HL-60/S4 treated with retinoic acid at 250 ng/mL for 4 days and 3 days (cell line): ENCODE data around the gene PTPN5.

Experiments used
- in situ Hi-C: fragments of 300-500 bp; cut with MboI; formaldehyde crosslinking; loops from 2 replicates; pipeline ENCODE4 v1.7.0; 2022; ENCODE audit warnings: low sequenced_read_pairs

The PTPN5 gene

GRCh38 chr11:18743365-18743764 is 48.2 kb downstream of the PTPN5 start:
- in situ Hi-C loops, result no loop called here

- in situ Hi-C loops, result no loop called here
These were observed 49.8 kb downstream of the PTPN5 start for GRCh38 chr11:18741783-18742182.

- in situ Hi-C loops, result no loop called here
These were observed 51.9 kb downstream of the PTPN5 start for GRCh38 chr11:18739685-18740084.

- in situ Hi-C loops, result no loop called here
These were observed 54.0 kb downstream of the PTPN5 start for GRCh38 chr11:18737642-18738041.

- in situ Hi-C loops, result no loop called here
These were observed 54.9 kb downstream of the PTPN5 start for GRCh38 chr11:18736590-18737148.

- in situ Hi-C loops, result no loop called here
These were observed 58.4 kb downstream of the PTPN5 start for GRCh38 chr11:18733202-18733601.

- in situ Hi-C loops, result no loop called here
These were observed 59.4 kb downstream of the PTPN5 start for GRCh38 chr11:18731949-18732821.

- in situ Hi-C loops, result no loop called here
These were observed 60.2 kb downstream of the PTPN5 start for GRCh38 chr11:18731441-18731840.

GRCh38 chr11:18730020-18730419 is 61.6 kb downstream of the PTPN5 start:
- in situ Hi-C loops, result no loop called here

GRCh38 chr11:18729426-18729825 is 62.2 kb downstream of the PTPN5 start:
- in situ Hi-C loops, result no loop called here

- in situ Hi-C loops, result no loop called here
These were observed 62.9 kb downstream of the PTPN5 start for GRCh38 chr11:18728658-18729057.

GRCh38 chr11:18727479-18728236 is 63.9 kb downstream of the PTPN5 start:
- in situ Hi-C loops, result no loop called here

GRCh38 chr11:18726040-18726439 is 65.6 kb downstream of the PTPN5 start, which contains the start of gene IGSF22:
TSS of gene IGSF22 (minus strand) at chr11:18726188. CDS start at chr11:18724236, 1,952 bp downstream.
- in situ Hi-C loops, result no loop called here

GRCh38 chr11:18723991-18724390 is 67.6 kb downstream of the PTPN5 start:
- in situ Hi-C loops, result no loop called here

- in situ Hi-C loops, result no loop called here
These were observed 69.3 kb downstream of the PTPN5 start for GRCh38 chr11:18722293-18722637.

- in situ Hi-C loops, result no loop called here
These were observed 69.9 kb downstream of the PTPN5 start for GRCh38 chr11:18721561-18722292.

GRCh38 chr11:18720808-18721560 is 70.6 kb downstream of the PTPN5 start:
- in situ Hi-C loops, result no loop called here

GRCh38 chr11:18720091-18720807 is 71.3 kb downstream of the PTPN5 start:
- in situ Hi-C loops, result no loop called here

- in situ Hi-C loops, result no loop called here
These were observed 76.1 kb downstream of the PTPN5 start for GRCh38 chr11:18715476-18715875.

GRCh38 chr11:18714443-18714780 is 77.2 kb downstream of the PTPN5 start:
- in situ Hi-C loops, result no loop called here
